Right lobe of liver (tissue), 4 donors: ENCODE data around the gene MAP7D3.

ENCODE experiments used
- CTCF ChIP-seq, 4 donors: fragments of 200-600 bp in 3 of 4; fragments of 450-650 bp in 1 of 4; IDR thresholded peaks; one replicate each; pipeline versions ENCODE4 v1.5.1 to v1.8.0; 2016 to 2022; ENCODE audit warnings: antibody characterized with exemption in 4 of 4, mild to moderate bottlenecking in 2 of 4
- POLR2A ChIP-seq: fragments of 450-650 bp; IDR thresholded peaks from one replicate; pipeline ENCODE4 v1.6.1; 2017; ENCODE audit warnings: antibody characterized with exemption, mild to moderate bottlenecking
- donor health status: DM: no; HTN: no; CAD: no.
- donor health status: DM: no; HTN: no; CAD: no.
- donor health status: DM: no; HTN: yes; CAD: no.

DNA sequence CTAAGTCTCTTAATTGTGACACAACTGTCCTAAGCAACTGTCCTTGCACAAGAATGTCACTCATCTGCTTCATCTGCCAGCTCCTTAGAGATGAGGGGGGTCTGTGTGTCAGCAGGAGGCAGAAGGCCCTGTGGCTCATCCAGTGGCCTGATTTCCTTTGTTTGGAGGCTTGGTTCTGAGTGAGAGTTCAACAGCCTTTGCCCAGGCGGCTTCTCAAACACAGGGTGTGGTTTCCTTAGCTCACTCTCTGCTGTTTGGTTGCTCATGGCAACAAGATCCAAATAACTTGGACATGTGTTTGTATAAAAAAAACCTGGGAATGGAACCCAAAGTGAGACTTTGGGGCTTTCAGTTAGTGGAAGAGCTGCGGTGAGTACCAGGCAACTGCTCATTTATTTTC, 46.6 kb downstream of the MAP7D3 start:
- TF ChIP-seq CTCF (IDR thresholded peaks at IDR 0.05) (no peak), POLR2A (no peak)
